SH-SY5Y (cell line): ENCODE measurements around the gene DOK3.

ENCODE experiments used
- GATA2 ChIP-seq: IDR thresholded peaks from 2 replicates; pipeline ENCODE4 v1.6.1; 2011; ENCODE audit warnings: mild to moderate bottlenecking, low read depth, low read length
- GATA3 ChIP-seq: IDR thresholded peaks from 2 replicates; pipeline ENCODE4 v1.6.1; 2011; ENCODE audit warnings: low read depth, mild to moderate bottlenecking, low read length, moderate library complexity

DOK3 gene

GRCh38 chr5:177509991-177510566, 453 bp upstream of the DOK3 start:
- TF ChIP-seq GATA2, result no peak
- no peak for TF ChIP-seq GATA3

GRCh38 chr5:177508837-177509236, 789 bp downstream of the DOK3 start:
- no peak for TF ChIP-seq GATA3
- no peak for TF ChIP-seq GATA2

- TF ChIP-seq GATA2 (no peak), GATA3 (no peak)
Measured at GRCh38 chr5:177508221-177508611, 1.4 kb downstream of the DOK3 start.

- no peak for TF ChIP-seq GATA2
- no peak for TF ChIP-seq GATA3
Measured at GRCh38 chr5:177507596-177508220, 1.9 kb downstream of the DOK3 start.

GRCh38 chr5:177507165-177507564, 2.5 kb downstream of the DOK3 start:
- no peak for TF ChIP-seq GATA2
- no peak for TF ChIP-seq GATA3

- TF ChIP-seq GATA2 (no peak), GATA3 (no peak)
Measured at GRCh38 chr5:177505075-177505474, 4.6 kb downstream of the DOK3 start.

GRCh38 chr5:177504086-177505056, 5.3 kb downstream of the DOK3 start:
- TF ChIP-seq GATA2, result no peak
- no peak for TF ChIP-seq GATA3

GRCh38 chr5:177503351-177504085, 6.1 kb downstream of the DOK3 start:
- TF ChIP-seq GATA3 (no peak), GATA2 (no peak)

GRCh38 chr5:177502886-177503285, 6.7 kb downstream of the DOK3 start:
- no peak for TF ChIP-seq GATA3
- TF ChIP-seq GATA2, result no peak

GRCh38 chr5:177501874-177502678, 7.5 kb downstream of the DOK3 start:
- TF ChIP-seq GATA2 (no peak), GATA3 (no peak)

- TF ChIP-seq GATA2 (peak; percentile 13; the same call in 1 of the 2 replicates), GATA3 (no peak)
Measured at GRCh38 chr5:177500685-177501522, 8.7 kb downstream of the DOK3 start.

GRCh38 chr5:177499842-177500241, 9.8 kb downstream of the DOK3 start:
- TF ChIP-seq GATA2 (no peak), GATA3 (no peak)
